NCI-H146 (cell line): Measurements from ENCODE around the gene TYW3.
A peak's percentile ranks its signal among the peaks of the same experiment; 100 is the strongest.

Experiments
- DNase-seq: peaks from one replicate; lab custom pipeline; 2025; lab: John Stamatoyannopoulos, UW

TYW3 gene

GRCh38 chr1:74791491-74791890 is 58.5 kb downstream of the TYW3 start:
- no peak for DNase-seq

GRCh38 chr1:74799119-74799657 is 66.2 kb downstream of the TYW3 start:
- DNase-seq, result no peak

GRCh38 chr1:74811436-74812179 is 78.7 kb downstream of the TYW3 start:
- peak; percentile 10 for DNase-seq

GRCh38 chr1:74812180-74812541 is 79.2 kb downstream of the TYW3 start:
- no peak for DNase-seq
